Jurkat, Clone E6-1 (cell line): ENCODE measurements around the gene APOL3. TPM values are rescaled to one million over a fixed set of nuclear protein-coding genes. Genes with fewer than 3 reads are reported as not detected.
"Not testable (repeated sequence)": the region's sequence is repeated elsewhere in the genome, so short reads cannot be mapped to it uniquely, and the experiment has no call there.

ENCODE experiments used
- DNase-seq: peaks from one replicate; pipeline ENCODE4 v3.0.0-alpha.2; 2011; ENCODE audit warnings: low read depth, low spot score
- H3K4me3 ChIP-seq: 2 replicates; pipeline ENCODE4 v1.5.1; 2011; ENCODE audit warnings: mild to moderate bottlenecking, low read length, control low read depth, moderate library complexity
- polyA plus RNA-seq: library from polyadenylated mRNA; unstranded; fragments of >200 nt; gene quantifications from one replicate; pipeline ENCODE4 v1.2.1, GENCODE V29; 2012; ENCODE audit warnings: missing spikeins; ENCODE audit not compliant: insufficient read length, insufficient read depth

Gene APOL3
- polyA plus RNA-seq: 2.3 TPM

- H3K4me3 ChIP-seq: peak within 1 kb of the TSS; percentile 45
- peak; percentile 73 for DNase-seq
Measured at GRCh38 chr22:36160499-36160942, at the start of gene APOL3. APOL3 (minus strand) TSS chr22:36160755; CDS start chr22:36149055, 11,700 bp downstream.

GRCh38 chr22:36210224-36210623 lies 49.7 kb upstream of the APOL3 start:
- no peak for DNase-seq

GRCh38 chr22:36209488-36209908 lies 48.9 kb upstream of the APOL3 start:
- not testable (repeated sequence) for H3K4me3 ChIP-seq, DNase-seq

More at GRCh38 chr22:36210224-36210623, 49.7 kb upstream of the APOL3 start:
- no peak overlapping the region for H3K4me3 ChIP-seq

GRCh38 chr22:36208914-36209313 lies 48.4 kb upstream of the APOL3 start:
- no peak for DNase-seq
- H3K4me3 ChIP-seq: no peak overlapping the region

- no peak overlapping the region for H3K4me3 ChIP-seq
- no peak for DNase-seq
Measured at GRCh38 chr22:36208162-36208765, 47.7 kb upstream of the APOL3 start.

- DNase-seq: no peak
- no peak overlapping the region for H3K4me3 ChIP-seq
Measured at GRCh38 chr22:36206255-36206654, 45.7 kb upstream of the APOL3 start.

GRCh38 chr22:36205573-36205972 lies 45.0 kb upstream of the APOL3 start:
- not testable (repeated sequence) for H3K4me3 ChIP-seq, DNase-seq

- H3K4me3 ChIP-seq: no peak overlapping the region
- no peak for DNase-seq
Measured at GRCh38 chr22:36204632-36205015, 44.1 kb upstream of the APOL3 start.

GRCh38 chr22:36204001-36204631 lies 43.6 kb upstream of the APOL3 start:
- no peak overlapping the region for H3K4me3 ChIP-seq
- no peak for DNase-seq

GRCh38 chr22:36203441-36203840 lies 42.9 kb upstream of the APOL3 start:
- DNase-seq, H3K4me3 ChIP-seq: not testable (repeated sequence)

GRCh38 chr22:36202906-36203305 lies 42.4 kb upstream of the APOL3 start:
- not testable (repeated sequence) for H3K4me3 ChIP-seq, DNase-seq

- no peak within 1 kb of the TSS for H3K4me3 ChIP-seq
- DNase-seq: no peak
Measured at GRCh38 chr22:36201630-36202319, 41.2 kb upstream of the APOL3 start, which contains the start of gene APOL4. APOL4 (minus strand) TSS chr22:36201809; CDS start chr22:36201734, 75 bp downstream.

- DNase-seq, H3K4me3 ChIP-seq: not testable (repeated sequence)
Measured at GRCh38 chr22:36201025-36201424, 40.5 kb upstream of the APOL3 start.

- no peak overlapping the region for H3K4me3 ChIP-seq
- DNase-seq: no peak
Measured at GRCh38 chr22:36199001-36199551, 38.5 kb upstream of the APOL3 start.

- H3K4me3 ChIP-seq: no peak overlapping the region
- DNase-seq: no peak
Measured at GRCh38 chr22:36198536-36198935, 38.0 kb upstream of the APOL3 start.

GRCh38 chr22:36197514-36198146 lies 37.1 kb upstream of the APOL3 start:
- no peak overlapping the region for H3K4me3 ChIP-seq
- DNase-seq: no peak

- no peak overlapping the region for H3K4me3 ChIP-seq
- peak; percentile 31 for DNase-seq
Measured at GRCh38 chr22:36197065-36197440, 36.5 kb upstream of the APOL3 start.

GRCh38 chr22:36196254-36197064 lies 35.9 kb upstream of the APOL3 start:
- H3K4me3 ChIP-seq: no peak overlapping the region
- no peak for DNase-seq

GRCh38 chr22:36194971-36195370 lies 34.4 kb upstream of the APOL3 start:
- H3K4me3 ChIP-seq: no peak overlapping the region
- peak; percentile 32 for DNase-seq
